GM12878 (cell line): ENCODE data around the gene PHLDA2. TPM values are rescaled to one million over a fixed set of nuclear protein-coding genes. Genes with fewer than 3 reads are reported as not detected.

Source experiments
- ATAC-seq: fragments of 200-7000 bp; cut with Tn5 transposase; 3 replicates; pipeline ENCODE4 v1.9.1; 2020; ENCODE audit warnings: mild to moderate bottlenecking, moderate library complexity
- BruUV-seq: library from RNA; stranded (reverse); fragments of 400-500 nt; replicated peaks from 2 replicates; lab custom pipeline; 2021; lab: Mats Ljungman, UMichigan
- CTCF ChIA-PET: fragments of 300-600 bp; sonication (Branson Sonifier 250); formaldehyde crosslinking; extraction: SDS; loops from one replicate; lab custom pipeline; 2021; ENCODE audit warnings: inconsistent platforms; lab: Yijun Ruan, JAX
- POLR2A ChIA-PET: fragments of 350-600 bp; formaldehyde crosslinking; extraction: SDS; loops from one replicate; lab custom pipeline; 2021; ENCODE audit warnings: inconsistent platforms; lab: Charles Lee
- RAD21 ChIA-PET: fragments of 300-600 bp; sonication (Branson Sonifier 250); formaldehyde crosslinking; loops from one replicate; lab custom pipeline; 2023; ENCODE audit warnings: antibody characterized with exemption; ENCODE audit not compliant: unreplicated experiment; lab: Charles Lee
- SMC1A ChIA-PET: fragments of 300-600 bp; sonication (Branson Sonifier 250); formaldehyde crosslinking; loops from one replicate; lab custom pipeline; 2023; ENCODE audit not compliant: unreplicated experiment, uncharacterized antibody; lab: Charles Lee
- DNase-seq: peaks from one replicate; pipeline ENCODE4 v3.0.0-alpha.2; 2011; ENCODE audit warnings: low read depth, low spot score
- FAIRE-seq: peaks from 3 replicates; lab custom pipeline; 2011; peaks lifted over from hg19 to GRCh38; lab: Jason Lieb, UNC
- H2AFZ ChIP-seq: 2 replicates; pipeline ENCODE4 v1.6.0; 2011; ENCODE audit warnings: low read depth, low read length, control low read depth; ENCODE audit not compliant: control insufficient read depth
- H3K27ac ChIP-seq: 2 replicates; pipeline ENCODE4 v1.5.1; 2011; ENCODE audit warnings: control low read depth; ENCODE audit not compliant: control insufficient read depth, insufficient read depth
- H3K27me3 ChIP-seq, 2 experiments: replicated peaks in 1 of 2; 2 replicates each; pipeline versions ENCODE4 v1.6.0 to v1.6.1; 2011; ENCODE audit warnings: low read length in 1 of 2; ENCODE audit not compliant: control insufficient read depth in 2 of 2, insufficient read depth in 2 of 2
- H3K36me3 ChIP-seq, 2 experiments: 2 replicates each; pipeline ENCODE4 v1.5.1; 2011; ENCODE audit warnings: low read length in 1 of 2; ENCODE audit not compliant: control insufficient read depth in 2 of 2, insufficient read depth in 2 of 2
- H3K4me1 ChIP-seq: 2 replicates; pipeline ENCODE4 v1.6.1; 2011; ENCODE audit warnings: mild to moderate bottlenecking, low read length, moderate library complexity, mixed read lengths; ENCODE audit not compliant: control insufficient read depth, insufficient read depth
- H3K4me2 ChIP-seq: 2 replicates; pipeline ENCODE4 v1.6.0; 2011; ENCODE audit warnings: control low read depth; ENCODE audit not compliant: control insufficient read depth, insufficient read depth
- H3K4me3 ChIP-seq: fragments of 200-600 bp; sonication (generic); 2 replicates; pipeline ENCODE4 v1.5.1; 2016
- H3K79me2 ChIP-seq: 2 replicates; pipeline ENCODE4 v1.6.0; 2011; ENCODE audit warnings: low read length; ENCODE audit not compliant: control insufficient read depth, insufficient read depth
- H3K9ac ChIP-seq: 2 replicates; pipeline ENCODE4 v1.8.0; 2011; ENCODE audit warnings: low read length, control low read depth, mixed read lengths; ENCODE audit not compliant: control insufficient read depth, insufficient read depth
- H3K9me3 ChIP-seq: replicated peaks from 3 replicates; pipeline ENCODE4 v1.5.1; 2011; ENCODE audit warnings: mild to moderate bottlenecking, low read length; ENCODE audit not compliant: control insufficient read depth, insufficient read depth
- H4K20me1 ChIP-seq: 2 replicates; pipeline ENCODE4 v1.6.0; 2011; ENCODE audit not compliant: control insufficient read depth, insufficient read depth
- BRCA1 ChIP-seq: IDR thresholded peaks from 2 replicates; pipeline ENCODE4 v1.6.1; 2011; ENCODE audit warnings: low read depth, low read length, improper control_type of control experiment
- FOS ChIP-seq: IDR thresholded peaks from 3 replicates; pipeline ENCODE4 v1.6.1; 2011; ENCODE audit warnings: borderline replicate concordance; ENCODE audit not compliant: insufficient read length; ENCODE audit errors: extremely low read depth
- JUND ChIP-seq: IDR thresholded peaks from 2 replicates; pipeline ENCODE4 v1.6.1; 2012; ENCODE audit warnings: low read depth, mild to moderate bottlenecking, low read length, improper control_type of control experiment, moderate library complexity
- NR2F1 ChIP-seq: fragments of 450-650 bp; conservative IDR thresholded peaks from 2 replicates; pipeline ENCODE4 v1.6.1; 2017; ENCODE audit warnings: mild to moderate bottlenecking
- PAX8 ChIP-seq: fragments of 450-650 bp; IDR thresholded peaks from 2 replicates; pipeline ENCODE4 v1.6.1; 2017; ENCODE audit warnings: mild to moderate bottlenecking, moderate library complexity
- POLR2AphosphoS2 ChIP-seq: IDR thresholded peaks from 2 replicates; pipeline ENCODE4 v1.6.1; 2011; ENCODE audit warnings: low read depth, mild to moderate bottlenecking, low read length, improper control_type of control experiment, moderate library complexity
- RUNX3 ChIP-seq: IDR thresholded peaks from 2 replicates; pipeline ENCODE4 v1.6.1; 2012; ENCODE audit warnings: low read length, inconsistent platforms
- SP1 ChIP-seq: IDR thresholded peaks from one replicate; pipeline ENCODE4 v1.6.1; 2011; ENCODE audit warnings: low read depth, low read length
- TARDBP ChIP-seq: IDR thresholded peaks from 2 replicates; pipeline ENCODE4 v1.6.1; 2016; ENCODE audit warnings: borderline replicate concordance
- TCF7 ChIP-seq: IDR thresholded peaks from 2 replicates; pipeline ENCODE4 v1.6.1; 2014; ENCODE audit warnings: antibody characterized with exemption, borderline replicate concordance
- ZBED1 ChIP-seq: IDR thresholded peaks from 2 replicates; pipeline ENCODE4 v1.6.1; 2016; ENCODE audit warnings: borderline replicate concordance
- ZNF622 ChIP-seq: fragments of 450-650 bp; IDR thresholded peaks from 2 replicates; pipeline ENCODE4 v1.6.1; 2017; ENCODE audit warnings: mild to moderate bottlenecking, inconsistent platforms
- WGBS: methylation state at CpG from one replicate; pipeline ENCODE4 v1.1.6; 2016; ENCODE audit warnings: low lambda C conversion rate; ENCODE audit not compliant: insufficient replicate concordance, insufficient coverage; ENCODE audit errors: missing lambda C conversion rate; 5-methylcytosine and 5-hydroxymethylcytosine counted together
- in situ Hi-C: fragments of 300-500 bp; cut with MboI; formaldehyde crosslinking; loops from 9 replicates; pipeline ENCODE4 v1.14.3; 2018; ENCODE audit warnings: mixed read lengths
- intact Hi-C: fragments of 100-400 bp; cut with micrococcal nuclease; formaldehyde crosslinking; loops from one replicate; pipeline ENCODE4 v1.14.2; 2022; ENCODE audit not compliant: unreplicated experiment
- polyA plus RNA-seq, 11 experiments: library from polyadenylated mRNA; depleted of rRNA in 4 of 11; unstranded in 6 of 11; stranded (reverse) in 5 of 11; fragments of >200 nt; fragmentation: Nextera tagmentation in 4 of 11; fragmentation: Illumina TruSeq in 1 of 11; extraction: Ambion mirVana in 4 of 11; extraction: Trizol in 1 of 11; gene quantifications; 1 replicate in 1 of 11; 2 replicates in 10 of 11; pipeline versions ENCODE4 v1.2.1 to v1.2.3, GENCODE V29; 2011 to 2016; ENCODE audit warnings: inconsistent platforms in 2 of 11, missing spikeins in 2 of 11, low read depth in 1 of 11
- total RNA-seq, 4 experiments: library from RNA; depleted of rRNA in 3 of 4; stranded (reverse); fragments of >200 nt in 3 of 4; fragmentation: Illumina TruSeq in 1 of 4; extraction: Trizol in 1 of 4; gene quantifications; 2 replicates each; pipeline versions ENCODE4 v1.2.1 to v1.2.3, GENCODE V29; 2013 to 2021
- TF ChIP-seq, protein P1 (sequence below): fragments of 450-650 bp; formaldehyde crosslinking; IDR thresholded peaks from 2 replicates; pipeline ENCODE4 v1.4.0; 2022; ENCODE audit warnings: mild to moderate bottlenecking, moderate library complexity
- TF ChIP-seq, protein P2 (sequence below): fragments of 450-650 bp; IDR thresholded peaks from 2 replicates; pipeline ENCODE4 v1.6.1; 2018; ENCODE audit warnings: mild to moderate bottlenecking, low read depth, moderate library complexity; ENCODE audit not compliant: partially characterized antibody

Gene PHLDA2
- total and polyA plus RNA-seq, 10 of the 15 experiments (the other 5 are each of a cell fraction or from before 2014, with no cell fraction given), result 0.15 to 0.49 (median 0.16) TPM; not detected in 7

DNA sequence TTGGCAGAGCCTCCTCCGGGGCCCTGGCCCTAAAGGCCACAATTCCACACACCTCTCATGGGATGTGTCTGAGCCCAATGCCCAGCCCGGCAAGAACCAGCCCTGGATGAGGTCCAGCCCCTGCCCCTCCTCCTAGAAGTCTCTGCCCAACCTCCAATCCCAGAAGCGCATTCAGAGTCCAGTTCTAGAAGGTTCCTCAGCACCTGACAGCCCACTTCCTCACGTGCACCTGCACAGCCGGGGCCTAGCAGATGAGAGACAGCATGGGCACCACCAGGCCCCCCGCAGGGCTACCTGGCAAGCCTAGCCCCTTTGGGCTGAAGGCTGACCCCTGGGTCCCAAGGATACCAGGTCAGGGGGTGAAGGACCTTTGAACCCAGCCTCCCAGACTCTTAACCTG, 32.2 kb downstream of the PHLDA2 start:
- Histone ChIP-seq H3K79me2 (no peaks in the 10 kb centered on the region), H3K4me3 (no peak overlapping the region), H4K20me1 (no peaks in the 10 kb centered on the region), H3K9me3 (no peaks in the 10 kb centered on the region), H2AFZ (no peak overlapping the region), H3K36me3 (no peaks in the 10 kb centered on the region)
- CTCF ChIA-PET, result no interaction called here
- intact Hi-C loops, result no loop called here
- RAD21 ChIA-PET, result no interaction called here
- WGBS, result 62% methylated on average over 6 of the region's 6 CpGs
- ATAC-seq (no peak), DNase-seq (no peak), FAIRE-seq (no peak)
- no TSS peak for BruUV-seq
- SMC1A ChIA-PET, result no interaction called here
- TF ChIP-seq ZNF622 (no peak), TCF7 (no peak), SP1 (no peak), PAX8 (no peak), TARDBP (no peak)
- TF ChIP-seq, all 136 proteins: peak for 0
- Histone ChIP-seq H3K27me3 (no peaks in the 10 kb centered on the region), H3K27ac (no peak overlapping the region), H3K9ac (no peak overlapping the region), H3K4me1 (peaks cover 11% of the 10 kb centered on the region), H3K4me2 (no peak overlapping the region)
- in situ Hi-C loops, result no loop called here
- POLR2A ChIA-PET, result no interaction called here

DNA sequence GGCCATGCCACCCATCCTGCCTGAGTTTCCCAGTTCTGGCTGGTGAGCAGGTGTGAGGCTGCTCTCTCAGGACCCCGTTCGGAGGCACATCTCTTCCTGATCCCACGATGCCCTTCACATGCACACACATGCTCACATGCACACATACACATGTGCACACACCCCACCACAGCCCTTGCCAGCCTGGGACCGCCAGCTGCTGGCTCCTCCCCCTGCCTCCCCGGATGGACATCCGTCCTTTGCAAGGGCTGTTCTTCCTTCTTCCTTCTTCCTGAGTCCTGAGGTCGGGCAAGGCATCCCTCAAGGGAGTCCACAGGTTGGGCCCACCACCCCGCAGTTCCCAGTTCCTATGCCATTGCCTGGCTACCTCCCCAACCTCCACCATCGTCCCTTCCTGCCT, 33.2 kb downstream of the PHLDA2 start:
- no TSS peak for BruUV-seq
- ChIA-PET POLR2A (no interaction called here), RAD21 (no interaction called here), CTCF (interaction anchor here (0.8 kb wide), 1 partner anchor 196 kb away, joined by 3 read pairs; no protein-coding TSS in a partner anchor), SMC1A (no interaction called here)
- DNase-seq (no peak), ATAC-seq (no peak), FAIRE-seq (no peak)
- H3K9ac ChIP-seq, result no peak overlapping the region
- H3K36me3 ChIP-seq, result no peaks in the 10 kb centered on the region
- H3K9me3 ChIP-seq, result no peaks in the 10 kb centered on the region
- H3K4me2 ChIP-seq, result no peak overlapping the region
- peaks cover 11% of the 10 kb centered on the region for H3K4me1 ChIP-seq
- in situ Hi-C loops, result no loop called here
- H3K4me3 ChIP-seq, result no peak overlapping the region
- no peaks in the 10 kb centered on the region for H3K79me2 ChIP-seq
- WGBS, result 31% methylated on average over 9 of the region's 9 CpGs
- H3K27me3 ChIP-seq, result no peaks in the 10 kb centered on the region
- no peak overlapping the region for H2AFZ ChIP-seq
- no peaks in the 10 kb centered on the region for H4K20me1 ChIP-seq
- intact Hi-C loops, result no loop called here
- no peak overlapping the region for H3K27ac ChIP-seq
- TF ChIP-seq BRCA1 (no peak), RUNX3 (no peak), FOS (no peak), ZBED1 (no peak), NR2F1 (no peak), JUND (no peak), POLR2AphosphoS2 (no peak)
- TF ChIP-seq, protein P1, sequence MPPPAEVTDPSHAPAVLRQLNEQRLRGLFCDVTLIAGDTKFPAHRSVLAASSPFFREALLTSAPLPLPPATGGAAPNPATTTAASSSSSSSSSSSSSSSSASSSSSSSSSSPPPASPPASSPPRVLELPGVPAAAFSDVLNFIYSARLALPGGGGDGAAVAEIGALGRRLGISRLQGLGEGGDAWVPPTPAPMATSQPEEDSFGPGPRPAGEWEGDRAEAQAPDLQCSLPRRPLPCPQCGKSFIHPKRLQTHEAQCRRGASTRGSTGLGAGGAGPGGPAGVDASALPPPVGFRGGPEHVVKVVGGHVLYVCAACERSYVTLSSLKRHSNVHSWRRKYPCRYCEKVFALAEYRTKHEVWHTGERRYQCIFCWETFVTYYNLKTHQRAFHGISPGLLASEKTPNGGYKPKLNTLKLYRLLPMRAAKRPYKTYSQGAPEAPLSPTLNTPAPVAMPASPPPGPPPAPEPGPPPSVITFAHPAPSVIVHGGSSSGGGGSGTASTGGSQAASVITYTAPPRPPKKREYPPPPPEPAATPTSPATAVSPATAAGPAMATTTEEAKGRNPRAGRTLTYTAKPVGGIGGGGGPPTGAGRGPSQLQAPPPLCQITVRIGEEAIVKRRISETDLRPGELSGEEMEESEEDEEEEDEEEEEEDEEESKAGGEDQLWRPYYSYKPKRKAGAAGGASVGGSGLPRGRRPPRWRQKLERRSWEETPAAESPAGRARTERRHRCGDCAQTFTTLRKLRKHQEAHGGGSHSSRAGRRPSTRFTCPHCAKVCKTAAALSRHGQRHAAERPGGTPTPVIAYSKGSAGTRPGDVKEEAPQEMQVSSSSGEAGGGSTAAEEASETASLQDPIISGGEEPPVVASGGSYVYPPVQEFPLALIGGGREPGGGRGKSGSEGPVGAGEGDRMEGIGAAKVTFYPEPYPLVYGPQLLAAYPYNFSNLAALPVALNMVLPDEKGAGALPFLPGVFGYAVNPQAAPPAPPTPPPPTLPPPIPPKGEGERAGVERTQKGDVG (CRISPR knock-in tag), result no peak
- TF ChIP-seq, protein P2, sequence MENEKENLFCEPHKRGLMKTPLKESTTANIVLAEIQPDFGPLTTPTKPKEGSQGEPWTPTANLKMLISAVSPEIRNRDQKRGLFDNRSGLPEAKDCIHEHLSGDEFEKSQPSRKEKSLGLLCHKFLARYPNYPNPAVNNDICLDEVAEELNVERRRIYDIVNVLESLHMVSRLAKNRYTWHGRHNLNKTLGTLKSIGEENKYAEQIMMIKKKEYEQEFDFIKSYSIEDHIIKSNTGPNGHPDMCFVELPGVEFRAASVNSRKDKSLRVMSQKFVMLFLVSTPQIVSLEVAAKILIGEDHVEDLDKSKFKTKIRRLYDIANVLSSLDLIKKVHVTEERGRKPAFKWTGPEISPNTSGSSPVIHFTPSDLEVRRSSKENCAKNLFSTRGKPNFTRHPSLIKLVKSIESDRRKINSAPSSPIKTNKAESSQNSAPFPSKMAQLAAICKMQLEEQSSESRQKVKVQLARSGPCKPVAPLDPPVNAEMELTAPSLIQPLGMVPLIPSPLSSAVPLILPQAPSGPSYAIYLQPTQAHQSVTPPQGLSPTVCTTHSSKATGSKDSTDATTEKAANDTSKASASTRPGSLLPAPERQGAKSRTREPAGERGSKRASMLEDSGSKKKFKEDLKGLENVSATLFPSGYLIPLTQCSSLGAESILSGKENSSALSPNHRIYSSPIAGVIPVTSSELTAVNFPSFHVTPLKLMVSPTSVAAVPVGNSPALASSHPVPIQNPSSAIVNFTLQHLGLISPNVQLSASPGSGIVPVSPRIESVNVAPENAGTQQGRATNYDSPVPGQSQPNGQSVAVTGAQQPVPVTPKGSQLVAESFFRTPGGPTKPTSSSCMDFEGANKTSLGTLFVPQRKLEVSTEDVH, result no peak
